ENCODE results near the gene RIOX2.

The RIOX2 gene

DNA sequence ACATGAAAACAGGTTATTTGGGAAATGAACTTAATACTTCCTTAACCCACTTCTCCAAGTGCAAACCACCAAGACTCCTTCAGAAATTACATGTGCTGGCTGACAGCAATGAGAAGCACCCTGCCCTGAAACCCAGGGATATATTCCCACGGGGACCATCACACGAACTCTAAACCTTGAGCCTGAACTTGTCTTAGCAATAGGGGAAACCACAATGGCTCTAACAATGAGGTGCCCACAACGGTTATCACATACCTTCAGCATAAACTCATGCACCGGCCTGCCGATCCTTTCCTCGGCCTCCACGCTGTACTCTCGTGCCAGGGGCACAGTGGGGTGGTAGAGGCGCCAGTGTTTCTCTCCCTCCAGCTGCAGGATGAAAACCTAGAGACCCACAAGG, 13.4 kb downstream of the RIOX2 start:
- TF ChIP-seq, protein P1, sequence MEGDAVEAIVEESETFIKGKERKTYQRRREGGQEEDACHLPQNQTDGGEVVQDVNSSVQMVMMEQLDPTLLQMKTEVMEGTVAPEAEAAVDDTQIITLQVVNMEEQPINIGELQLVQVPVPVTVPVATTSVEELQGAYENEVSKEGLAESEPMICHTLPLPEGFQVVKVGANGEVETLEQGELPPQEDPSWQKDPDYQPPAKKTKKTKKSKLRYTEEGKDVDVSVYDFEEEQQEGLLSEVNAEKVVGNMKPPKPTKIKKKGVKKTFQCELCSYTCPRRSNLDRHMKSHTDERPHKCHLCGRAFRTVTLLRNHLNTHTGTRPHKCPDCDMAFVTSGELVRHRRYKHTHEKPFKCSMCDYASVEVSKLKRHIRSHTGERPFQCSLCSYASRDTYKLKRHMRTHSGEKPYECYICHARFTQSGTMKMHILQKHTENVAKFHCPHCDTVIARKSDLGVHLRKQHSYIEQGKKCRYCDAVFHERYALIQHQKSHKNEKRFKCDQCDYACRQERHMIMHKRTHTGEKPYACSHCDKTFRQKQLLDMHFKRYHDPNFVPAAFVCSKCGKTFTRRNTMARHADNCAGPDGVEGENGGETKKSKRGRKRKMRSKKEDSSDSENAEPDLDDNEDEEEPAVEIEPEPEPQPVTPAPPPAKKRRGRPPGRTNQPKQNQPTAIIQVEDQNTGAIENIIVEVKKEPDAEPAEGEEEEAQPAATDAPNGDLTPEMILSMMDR (IDR thresholded peaks at IDR 0.05; ENCODE audit: low read depth, low read length, missing control alignments): no peak
- no peak for DNase-seq (ENCODE audit: low read depth)
- in situ Hi-C loops (cut with HindIII; ENCODE audit: low sequenced_read_pairs): no loop called here

DNA sequence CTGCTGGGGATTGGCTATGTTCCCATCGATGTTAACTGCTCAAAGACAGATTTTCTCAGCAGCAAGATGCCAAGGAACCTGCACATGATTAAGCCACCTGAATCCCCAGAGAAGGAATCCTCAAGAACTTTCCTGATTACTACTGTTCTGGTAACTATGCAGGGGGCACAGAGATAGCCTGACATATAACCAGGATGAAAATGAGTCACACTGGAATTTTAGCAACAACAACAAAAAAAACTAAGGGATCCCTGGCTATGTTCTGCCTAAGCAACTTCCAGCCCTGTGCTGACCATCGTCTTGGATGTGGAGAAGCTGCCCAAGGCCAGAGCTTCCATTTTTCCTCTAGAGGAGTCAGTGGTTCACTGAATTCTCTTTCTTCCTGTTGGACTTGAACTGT, 13.8 kb downstream of the RIOX2 start:
- TF ChIP-seq, protein P1 (IDR thresholded peaks at IDR 0.05; ENCODE audit: low read depth, low read length, missing control alignments): no peak
- no peak overlapping the region for H3K4me3 ChIP-seq (ENCODE audit: low read depth, low read length)
- DNase-seq (ENCODE audit: low read depth): no peak
- in situ Hi-C loops (cut with HindIII; ENCODE audit: low sequenced_read_pairs): no loop called here

More for the DNA sequence above, 13.4 kb downstream of the RIOX2 start:
- no peak overlapping the region for H3K4me3 ChIP-seq (ENCODE audit: low read depth, low read length)

DNA sequence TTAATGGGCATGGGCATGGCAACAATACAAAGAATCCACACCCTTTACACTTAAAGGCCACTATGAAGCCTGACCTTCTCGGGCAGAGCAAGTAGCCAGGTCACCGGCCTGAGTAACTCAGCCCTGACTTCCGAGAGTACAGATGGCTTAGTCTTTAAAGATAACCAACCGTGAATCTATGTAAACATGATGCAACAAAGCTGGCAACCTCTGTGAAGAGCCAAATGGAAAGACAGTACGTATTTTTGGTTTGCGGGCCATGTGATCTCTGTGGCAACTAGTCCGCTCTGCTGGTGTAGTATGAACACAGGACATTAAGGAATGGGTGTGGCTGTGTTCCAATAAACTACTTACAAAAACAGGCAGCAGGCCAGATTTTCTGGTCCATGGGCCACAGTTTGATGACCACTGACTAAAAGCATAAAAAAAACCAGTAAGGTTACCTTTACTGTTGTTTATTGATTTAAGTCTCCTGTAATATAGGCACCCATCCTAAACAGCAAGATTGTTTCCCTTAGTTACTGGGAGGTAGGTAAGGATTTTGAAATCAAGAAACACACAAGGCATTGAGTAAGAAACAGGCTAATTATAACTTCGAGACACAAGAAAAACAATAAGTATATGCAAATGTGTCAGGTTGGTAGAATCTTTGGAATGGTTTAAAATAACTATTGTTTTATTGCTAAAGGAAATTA, 14.5 kb downstream of the RIOX2 start:
- in situ Hi-C loops (cut with HindIII; ENCODE audit: low sequenced_read_pairs): no loop called here
- no peak overlapping the region for H3K4me3 ChIP-seq (ENCODE audit: low read depth, low read length)
- TF ChIP-seq, protein P1 (IDR thresholded peaks at IDR 0.05; ENCODE audit: low read depth, low read length, missing control alignments): no peak
- DNase-seq (ENCODE audit: low read depth): peak; percentile 42

DNA sequence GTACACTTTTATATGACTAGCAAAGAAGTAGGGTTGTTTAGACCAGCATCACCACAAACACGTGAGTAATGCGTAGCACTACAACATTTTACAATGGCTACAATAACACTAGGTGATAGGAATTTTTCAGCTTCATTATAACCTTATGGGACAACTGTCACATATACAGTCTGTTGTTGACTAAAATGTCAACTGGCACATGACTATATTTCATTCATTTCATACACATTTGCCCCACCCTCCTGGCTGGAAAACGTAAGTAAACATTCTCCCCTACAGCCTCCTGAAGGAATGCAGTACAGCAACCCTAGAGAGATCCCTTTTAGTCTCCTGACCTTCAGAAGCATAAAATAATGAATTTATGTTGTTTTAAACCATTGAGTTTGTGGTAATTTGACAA, 16.2 kb downstream of the RIOX2 start:
- DNase-seq (ENCODE audit: low read depth): no peak
- H3K4me3 ChIP-seq (ENCODE audit: low read depth, low read length): no peak overlapping the region
- in situ Hi-C loops (cut with HindIII; ENCODE audit: low sequenced_read_pairs): no loop called here
- TF ChIP-seq, protein P1 (IDR thresholded peaks at IDR 0.05; ENCODE audit: low read depth, low read length, missing control alignments): no peak

DNA sequence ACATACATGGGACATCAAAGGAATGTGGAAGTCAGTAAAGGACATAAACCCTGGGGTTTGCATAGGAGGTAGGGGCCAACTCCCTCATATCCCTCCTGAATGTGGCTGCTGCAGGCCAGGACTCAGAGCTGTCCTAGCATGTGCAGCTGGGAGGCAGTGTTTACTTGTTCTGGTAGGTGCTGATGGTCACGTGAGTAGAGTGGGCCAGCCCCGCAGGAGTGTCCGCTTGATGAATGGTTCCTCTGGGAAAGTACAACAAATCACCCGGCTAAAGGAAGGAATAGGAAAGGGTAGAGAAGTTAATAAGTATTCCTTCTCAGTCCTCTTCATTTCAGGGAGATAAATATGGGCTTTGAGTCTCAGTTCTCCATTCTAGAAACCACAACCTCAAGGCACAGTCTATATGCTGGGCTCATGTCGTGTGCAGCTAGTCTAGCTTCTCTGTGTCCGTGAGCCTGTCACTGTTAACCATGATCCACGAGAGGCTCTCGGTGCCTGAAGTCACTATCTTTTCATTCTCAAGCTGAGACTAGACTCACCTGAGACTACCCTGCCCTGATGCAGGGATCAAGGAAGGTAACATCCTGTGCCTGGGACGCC, 17.9 kb downstream of the RIOX2 start:
- in situ Hi-C loops (cut with HindIII; ENCODE audit: low sequenced_read_pairs): no loop called here
- H3K4me3 ChIP-seq (ENCODE audit: low read depth, low read length): no peak overlapping the region
- no peak for DNase-seq (ENCODE audit: low read depth)
- TF ChIP-seq, protein P1 (IDR thresholded peaks at IDR 0.05; ENCODE audit: low read depth, low read length, missing control alignments): no peak

DNA sequence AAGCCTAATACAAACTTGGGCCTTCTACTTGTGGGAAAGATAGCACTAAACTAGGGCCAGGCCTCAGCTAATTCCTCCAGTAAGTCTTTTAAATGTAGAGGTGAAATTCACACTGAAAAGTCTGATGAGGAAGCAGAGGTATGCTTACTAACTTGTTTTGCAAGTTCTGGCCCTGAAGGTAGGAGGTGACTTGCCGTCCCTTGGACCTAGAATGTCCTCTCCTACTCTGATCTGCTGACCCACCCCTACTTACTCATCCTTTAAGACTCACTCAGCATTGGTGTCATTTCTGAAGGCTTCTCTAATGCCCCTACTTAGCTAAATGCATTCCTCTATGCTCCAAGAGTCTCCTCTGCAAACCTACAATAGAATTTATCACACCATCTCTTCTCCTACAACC, 19.4 kb downstream of the RIOX2 start:
- no peak for DNase-seq (ENCODE audit: low read depth)
- TF ChIP-seq, protein P1 (IDR thresholded peaks at IDR 0.05; ENCODE audit: low read depth, low read length, missing control alignments): no peak
- in situ Hi-C loops (cut with HindIII; ENCODE audit: low sequenced_read_pairs): no loop called here
- no peak overlapping the region for H3K4me3 ChIP-seq (ENCODE audit: low read depth, low read length)
